Amniotic stem cell (primary cell): ENCODE data around the gene BTBD2.

Experiments used
- DNase-seq: peaks from one replicate; lab custom pipeline; 2025; lab: John Stamatoyannopoulos, UW

BTBD2 gene

GRCh38 chr19:1941146-1942077 lies 74.1 kb downstream of the BTBD2 start, which contains the start of gene CSNK1G2:
Gene CSNK1G2, plus strand, starts transcription at chr19:1941172. Its CDS starts 28,601 bp downstream, at chr19:1969773.
- DNase-seq = no peak

- DNase-seq = no peak
These were observed 77.4 kb downstream of the BTBD2 start for GRCh38 chr19:1938071-1938470.

DNA sequence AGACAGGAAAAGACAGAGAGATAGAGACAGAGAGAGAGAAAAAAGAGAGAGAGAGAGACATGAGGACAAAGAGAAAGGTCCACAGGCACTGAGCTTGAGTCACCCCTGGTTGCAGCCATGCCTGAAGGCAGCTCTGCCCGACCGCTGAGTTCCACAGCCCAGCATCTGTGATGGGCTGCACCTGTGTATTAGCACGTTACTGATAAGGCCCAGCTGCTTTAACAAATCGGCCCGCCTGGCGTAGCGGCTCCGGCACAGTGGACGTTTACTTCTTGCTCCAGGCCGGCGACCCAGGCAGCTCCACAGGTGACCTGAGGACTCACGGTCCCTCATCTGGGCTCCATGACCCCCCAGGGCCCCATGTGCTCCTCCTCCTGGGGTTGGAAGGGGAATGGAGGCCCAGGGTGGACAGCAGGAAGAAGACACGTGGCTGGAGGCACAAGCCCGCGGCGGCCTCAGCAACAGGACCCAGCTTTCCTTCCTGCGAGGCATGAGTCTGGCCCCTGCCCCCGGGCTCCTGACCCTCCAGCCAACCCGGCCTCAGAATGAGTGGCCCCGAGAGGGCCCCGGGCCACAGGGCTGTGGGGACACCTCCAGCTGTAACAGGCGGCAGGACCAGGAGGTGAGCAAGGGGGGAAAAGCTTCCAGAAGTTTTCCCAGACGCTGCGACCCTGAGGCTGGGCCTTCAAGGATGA lies 78.5 kb downstream of the BTBD2 start:
- DNase-seq = no peak

DNA sequence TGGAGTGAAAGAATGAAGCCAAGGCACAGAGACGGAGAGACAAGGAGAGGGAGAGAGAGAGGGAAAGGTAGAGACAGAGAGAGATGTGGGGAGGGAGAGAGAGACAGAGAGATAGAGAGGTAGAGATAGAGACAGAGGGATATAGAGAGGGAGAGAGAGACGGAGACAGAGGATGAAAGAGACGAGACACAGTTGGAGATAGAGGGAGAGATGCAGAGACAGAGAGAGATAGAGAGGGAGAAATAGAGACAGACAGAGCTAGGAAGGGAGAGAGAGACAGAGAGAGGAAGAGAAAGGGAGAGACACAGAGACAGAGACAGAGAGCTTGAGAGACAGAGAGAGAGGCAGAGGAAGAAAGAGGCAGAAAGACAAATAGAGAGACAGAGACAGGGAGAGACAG lies 79.1 kb downstream of the BTBD2 start:
- no peak for DNase-seq

- no peak for DNase-seq
These were observed 79.9 kb downstream of the BTBD2 start for GRCh38 chr19:1935484-1936208.
